ENCODE results near the gene ARG1. TPM values are rescaled to one million over a fixed set of nuclear protein-coding genes. Genes with fewer than 3 reads are reported as not detected.

The ARG1 gene
- 100 to 1,000 TPM; 238 to 800 TPM for total RNA-seq
- 1,000 to 10,000 TPM in 1 of 2 donors, 100 to 1,000 TPM in 1; 965 to 1,194 TPM for polyA plus RNA-seq

- WGBS: 67% methylated on average over 6 of the region's 6 CpGs
- Histone ChIP-seq H3K27me3 (ENCODE audit: control insufficient read depth in 4 of 4, insufficient read depth in 4 of 4, low read length in 3 of 4) (no peaks in the 10 kb centered on the region), H3K36me3 (ENCODE audit: control insufficient read depth in 4 of 4, insufficient read depth in 3 of 4, low read depth in 1 of 4, low read length in 3 of 4) (peaks cover 0 to 10% (median 4%) of the 10 kb centered on the region in 4 donors), H3K9me3 (ENCODE audit: control insufficient read depth in 4 of 4, low read length in 3 of 4) (no peaks in the 10 kb centered on the region), H3K9ac (ENCODE audit: low read depth in 1 of 2, low read length in 2 of 2) (peak within 1 kb of the TSS; percentile 76 to 99), H3K4me3 (ENCODE audit: low read depth in 1 of 3, low read length in 3 of 3) (peak within 1 kb of the TSS; percentile 65 to 91 (median 68)), H3K4me1 (ENCODE audit: control insufficient read depth in 4 of 4, insufficient read depth in 4 of 4, low read length in 3 of 4) (peaks cover 0 to 22% (median 11%) of the 10 kb centered on the region in 4 donors), H3K27ac (ENCODE audit: low read depth in 1 of 2, low read length in 2 of 2) (peak within 1 kb of the TSS; percentile 79 to 92)
- DNase-seq (ENCODE audit: low spot score): peak; percentile 50
- TF ChIP-seq SP1 (IDR thresholded peaks at IDR 0.05) (peak; percentile 76), ZBTB33 (IDR thresholded peaks at IDR 0.05) (peak; percentile 54), FOXA2 (IDR thresholded peaks at IDR 0.05) (peak; percentile 82), YY1 (IDR thresholded peaks at IDR 0.05) (peak; percentile 99), FOXA1 (IDR thresholded peaks at IDR 0.05) (peak; percentile 89), ATF3 (IDR thresholded peaks at IDR 0.05) (peak; percentile 50), RXRA (IDR thresholded peaks at IDR 0.05) (peak; percentile 32 to 50), HNF4G (IDR thresholded peaks at IDR 0.05) (no peak), EGR1 (IDR thresholded peaks at IDR 0.05; ENCODE audit: low read depth in 2 of 2) (peak in 1 of 2 donors; percentile 62), GABPA (IDR thresholded peaks at IDR 0.05 in 1 of 2, conservative IDR thresholded peaks at IDR 0.05 in 1 of 2) (no peak), JUND (IDR thresholded peaks at IDR 0.05) (peak; percentile 20 to 28), TAF1 (conservative IDR thresholded peaks at IDR 0.05) (peak; percentile 100), MAX (IDR thresholded peaks at IDR 0.05) (peak; percentile 33), RAD21 (IDR thresholded peaks at IDR 0.05) (peak; percentile 38 to 39), REST (IDR thresholded peaks at IDR 0.05) (peak; percentile 96), NR2F2 (IDR thresholded peaks at IDR 0.05) (no peak), CTCF (IDR thresholded peaks at IDR 0.05; ENCODE audit: low read depth, low read length, missing input control) (no peak), HNF4A (conservative IDR thresholded peaks at IDR 0.05) (peak; percentile 35 to 41)
These were observed at the start of gene ARG1 for GRCh38 chr6:131572686-131573415. TSS of gene ARG1 (plus strand) at chr6:131573226. CDS start at chr6:131573283, 57 bp downstream.

Data from liver (tissue), 9 donors.